Measurements from ENCODE around the gene EMILIN3.
"Not testable (repeated sequence)": the region's sequence is repeated elsewhere in the genome, so short reads cannot be mapped to it uniquely, and the experiment has no call there.

The EMILIN3 gene

DNA sequence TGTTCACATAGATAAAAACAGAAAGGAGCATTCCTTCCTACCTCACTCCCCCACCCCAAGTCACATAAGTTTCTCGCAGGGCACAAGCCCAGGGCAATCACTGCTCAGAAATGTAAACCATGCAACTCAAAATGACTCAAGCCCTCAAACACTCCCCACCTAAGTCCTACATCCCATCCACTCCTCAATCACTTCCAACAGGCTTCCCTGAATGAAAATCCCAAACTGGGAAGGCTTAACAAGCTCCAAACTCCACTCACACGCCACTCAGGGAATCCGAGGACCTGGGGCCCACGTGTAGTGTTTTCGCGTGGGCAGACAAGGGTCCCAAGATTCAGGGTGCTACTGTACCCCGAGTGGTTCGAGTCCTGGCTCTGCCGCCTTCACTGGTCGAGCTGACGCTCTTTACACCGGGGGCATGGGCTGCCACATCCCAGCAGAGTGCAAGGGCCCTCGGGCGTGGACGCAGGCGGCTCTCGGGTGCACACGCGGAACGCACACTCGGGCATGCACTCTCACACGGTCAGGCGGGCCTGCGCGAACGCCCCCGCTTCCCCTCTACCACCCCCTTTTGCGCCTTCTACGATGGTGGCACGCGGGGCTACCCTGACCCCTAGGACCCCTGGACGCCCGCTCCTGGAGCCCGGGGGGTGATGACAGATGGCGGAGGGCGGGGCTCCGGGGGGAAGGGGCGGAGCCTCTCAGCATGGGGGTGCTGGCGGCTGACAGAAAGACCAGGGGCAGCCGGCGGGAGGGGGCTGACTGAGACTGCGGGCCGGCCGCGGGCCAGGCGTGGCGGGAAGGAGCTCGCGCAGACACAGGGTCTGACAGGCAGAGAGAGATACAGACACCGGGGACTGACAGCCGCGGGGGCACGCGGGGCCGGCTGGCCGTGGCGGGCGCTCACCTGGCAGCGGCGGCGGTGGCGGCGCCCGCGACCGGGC, 49.7 kb downstream of the EMILIN3 start:
- DNase-seq: peak; percentile 19

- DNase-seq: no peak
Measured at GRCh38 chr20:41316051-41316450, 50.6 kb downstream of the EMILIN3 start.

- DNase-seq: no peak
Measured at GRCh38 chr20:41314386-41314785, 52.2 kb downstream of the EMILIN3 start.

- DNase-seq: not testable (repeated sequence)
Measured at GRCh38 chr20:41312009-41312408, 54.6 kb downstream of the EMILIN3 start.

Data from NCI-H1436 (cell line).